Transverse colon (tissue), 4 donors: ENCODE measurements around the gene PPP2R5B.

Experiments used
- EP300 ChIP-seq: sonication (generic); formaldehyde crosslinking; IDR thresholded peaks from one replicate; pipeline ENCODE4 v1.6.1; 2017; ENCODE audit warnings: antibody characterized with exemption, low read depth
- POLR2A ChIP-seq: fragments of 450-650 bp; IDR thresholded peaks from one replicate; pipeline ENCODE4 v1.6.1; 2016; ENCODE audit warnings: antibody characterized with exemption, mild to moderate bottlenecking, moderate library complexity
- POLR2AphosphoS5 ChIP-seq, 3 donors: sonication (generic); formaldehyde crosslinking; IDR thresholded peaks; one replicate each; pipeline ENCODE4 v1.6.1; 2016; ENCODE audit warnings: antibody characterized with exemption in 3 of 3
- TF ChIP-seq, protein P1 (sequence below), 5 experiments: fragments of 200-600 bp in 3 of 5; fragments of 450-650 bp in 2 of 5; sonication (generic) in 3 of 5; IDR thresholded peaks; 1 replicate in 2 of 5; 2 replicates in 3 of 5; pipeline ENCODE4 v1.5.1; 2016 to 2017; ENCODE audit warnings: antibody characterized with exemption in 5 of 5, inconsistent platforms in 3 of 5, mild to moderate bottlenecking in 2 of 5, moderate library complexity in 1 of 5

DNA sequence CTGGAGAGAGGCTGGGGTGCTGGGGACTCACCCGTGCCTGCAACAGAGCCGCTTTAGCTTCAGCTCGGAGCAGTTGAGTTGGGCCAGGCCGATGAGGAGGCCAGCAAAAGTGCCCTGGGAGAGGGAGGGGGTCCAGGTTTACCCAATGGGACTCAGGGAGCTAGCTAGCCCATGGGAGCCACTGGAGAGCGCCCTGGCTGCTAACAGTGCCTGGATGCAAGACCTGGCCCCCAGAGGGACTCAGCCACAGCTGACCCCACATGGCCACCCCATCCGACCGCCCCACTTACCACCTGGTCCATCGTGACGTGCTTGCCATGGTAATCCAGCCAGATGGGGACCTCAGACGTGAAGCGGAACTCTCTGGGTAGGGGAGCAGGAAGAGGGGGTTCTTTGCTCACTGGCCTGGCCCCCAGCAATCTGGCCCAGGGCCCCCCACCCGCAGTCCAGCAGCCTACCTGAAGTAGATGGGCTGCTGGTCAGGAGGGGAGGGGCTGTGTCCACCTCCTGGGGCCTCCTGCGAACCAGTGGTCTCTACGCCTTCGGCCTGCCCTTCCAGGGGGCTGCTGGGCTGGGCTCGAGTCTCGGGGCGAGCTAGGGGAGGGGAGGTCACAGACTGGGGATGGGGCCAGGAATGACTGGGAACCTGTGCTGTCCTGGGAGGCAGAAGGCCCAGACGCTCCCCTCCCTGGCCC lies 27.0 kb upstream of the PPP2R5B start:
- no peak for TF ChIP-seq POLR2A
- TF ChIP-seq, protein P1, sequence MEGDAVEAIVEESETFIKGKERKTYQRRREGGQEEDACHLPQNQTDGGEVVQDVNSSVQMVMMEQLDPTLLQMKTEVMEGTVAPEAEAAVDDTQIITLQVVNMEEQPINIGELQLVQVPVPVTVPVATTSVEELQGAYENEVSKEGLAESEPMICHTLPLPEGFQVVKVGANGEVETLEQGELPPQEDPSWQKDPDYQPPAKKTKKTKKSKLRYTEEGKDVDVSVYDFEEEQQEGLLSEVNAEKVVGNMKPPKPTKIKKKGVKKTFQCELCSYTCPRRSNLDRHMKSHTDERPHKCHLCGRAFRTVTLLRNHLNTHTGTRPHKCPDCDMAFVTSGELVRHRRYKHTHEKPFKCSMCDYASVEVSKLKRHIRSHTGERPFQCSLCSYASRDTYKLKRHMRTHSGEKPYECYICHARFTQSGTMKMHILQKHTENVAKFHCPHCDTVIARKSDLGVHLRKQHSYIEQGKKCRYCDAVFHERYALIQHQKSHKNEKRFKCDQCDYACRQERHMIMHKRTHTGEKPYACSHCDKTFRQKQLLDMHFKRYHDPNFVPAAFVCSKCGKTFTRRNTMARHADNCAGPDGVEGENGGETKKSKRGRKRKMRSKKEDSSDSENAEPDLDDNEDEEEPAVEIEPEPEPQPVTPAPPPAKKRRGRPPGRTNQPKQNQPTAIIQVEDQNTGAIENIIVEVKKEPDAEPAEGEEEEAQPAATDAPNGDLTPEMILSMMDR (IDR thresholded peaks at IDR 0.05) = no peak
- no peak for TF ChIP-seq EP300
- no peak for TF ChIP-seq POLR2AphosphoS5 (IDR thresholded peaks at IDR 0.05)
